GM12878 (cell line): ENCODE results near the gene TSHZ2.

Experiments used
- BHLHE40 ChIP-seq, 2 experiments: fragments of 450-650 bp in 1 of 2; IDR thresholded peaks; 2 replicates each; pipeline ENCODE4 v1.6.1; 2011 to 2017; ENCODE audit warnings: low read depth in 2 of 2, borderline replicate concordance in 1 of 2, improper control_type of control experiment in 1 of 2, low read length in 1 of 2, mild to moderate bottlenecking in 1 of 2
- CTCF ChIP-seq, 3 experiments: IDR thresholded peaks in 2 of 3; conservative IDR thresholded peaks in 1 of 3; 2 replicates each; pipeline ENCODE4 v1.5.1; 2011; ENCODE audit warnings: low read depth in 3 of 3, low read length in 3 of 3, mild to moderate bottlenecking in 3 of 3, control low read depth in 2 of 3, moderate library complexity in 2 of 3, inconsistent platforms in 1 of 3, mixed read lengths in 1 of 3; ENCODE audit not compliant: control insufficient read depth in 2 of 3, insufficient read depth in 1 of 3; ENCODE audit errors: extremely low read depth in 1 of 3
- EZH2 ChIP-seq: IDR thresholded peaks from 2 replicates; pipeline ENCODE4 v1.6.1; 2012; ENCODE audit warnings: low read depth, mild to moderate bottlenecking, control low read depth, inconsistent platforms, low read length, borderline replicate concordance; ENCODE audit not compliant: control insufficient read depth
- IKZF1 ChIP-seq: fragments of 450-650 bp; conservative IDR thresholded peaks from 2 replicates; pipeline ENCODE4 v1.6.1; 2017; ENCODE audit warnings: antibody characterized with exemption, mild to moderate bottlenecking
- NFYB ChIP-seq: IDR thresholded peaks from 2 replicates; pipeline ENCODE4 v1.6.1; 2011; ENCODE audit warnings: low read depth, mild to moderate bottlenecking, low read length, improper control_type of control experiment, moderate library complexity; ENCODE audit not compliant: insufficient read depth
- POLR2AphosphoS5 ChIP-seq: IDR thresholded peaks from 2 replicates; pipeline ENCODE4 v1.6.1; 2011; ENCODE audit warnings: mild to moderate bottlenecking, low read length, inconsistent platforms
- RAD21 ChIP-seq: IDR thresholded peaks from 2 replicates; pipeline ENCODE4 v1.6.1; 2011; ENCODE audit warnings: mild to moderate bottlenecking, low read depth, low read length, moderate library complexity; ENCODE audit not compliant: insufficient read depth
- TF ChIP-seq, protein P1 (sequence below): IDR thresholded peaks from 2 replicates; pipeline ENCODE4 v1.6.1; 2012; ENCODE audit warnings: low read depth, low read length, improper control_type of control experiment

GRCh38 chr20:53343448-53343847, 371.3 kb downstream of the TSHZ2 start:
- no peak for TF ChIP-seq BHLHE40 (IDR thresholded peaks at IDR 0.05; ENCODE audit: borderline replicate concordance in 1 of 2, low read depth in 2 of 2, low read length in 1 of 2)
- no peak for TF ChIP-seq IKZF1
- TF ChIP-seq CTCF (IDR thresholded peaks at IDR 0.05 in 2 of 3, conservative IDR thresholded peaks at IDR 0.05 in 1 of 3; ENCODE audit: control insufficient read depth in 2 of 3, extremely low read depth in 1 of 3, insufficient read depth in 1 of 3, low read depth in 3 of 3, low read length in 3 of 3), result no peak
- TF ChIP-seq POLR2AphosphoS5, result no peak
- no peak for TF ChIP-seq NFYB
- TF ChIP-seq EZH2, result no peak
- TF ChIP-seq, protein P1, sequence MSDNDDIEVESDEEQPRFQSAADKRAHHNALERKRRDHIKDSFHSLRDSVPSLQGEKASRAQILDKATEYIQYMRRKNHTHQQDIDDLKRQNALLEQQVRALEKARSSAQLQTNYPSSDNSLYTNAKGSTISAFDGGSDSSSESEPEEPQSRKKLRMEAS, result no peak
- TF ChIP-seq RAD21, result no peak
